A549 (cell line): Measurements from ENCODE around the gene RMI1. TPM values are rescaled to one million over a fixed set of nuclear protein-coding genes. Genes with fewer than 3 reads are reported as not detected.

Experiments
- ATAC-seq, 2 experiments: fragments of 200-7000 bp in 1 of 2; fragments of >200 bp in 1 of 2; cut with Nextera tagmentation in 1 of 2; cut with Tn5 transposase in 1 of 2; 3 replicates each; pipeline versions ENCODE4 v1.8.0 to v1.9.1; 2018 to 2020; ENCODE audit warnings: mild to moderate bottlenecking in 1 of 2, moderate library complexity in 1 of 2
- CTCF ChIA-PET: fragments of 300-600 bp; sonication (Branson Sonifier 250); formaldehyde crosslinking; extraction: SDS; loops from one replicate; lab custom pipeline; 2021; ENCODE audit warnings: antibody characterized with exemption, inconsistent platforms; lab: Yijun Ruan, JAX
- POLR2A ChIA-PET: fragments of 350-600 bp; formaldehyde crosslinking; extraction: SDS; loops from one replicate; lab custom pipeline; 2021; ENCODE audit warnings: antibody characterized with exemption, inconsistent platforms; lab: Yijun Ruan, JAX
- DNase-seq, 2 experiments: peaks; one replicate each; pipeline versions ENCODE4 v3.0.0 to v3.0.0-alpha.2; 2011 to 2016; ENCODE audit warnings: low read depth in 1 of 2, low spot score in 1 of 2
- FAIRE-seq: peaks from 2 replicates; lab custom pipeline; 2011; peaks lifted over from hg19 to GRCh38; lab: Jason Lieb, UNC
- H3K27ac ChIP-seq, 2 experiments: fragments of >200 bp; sonication (Bioruptor Twin); formaldehyde crosslinking; 3 replicates each; pipeline ENCODE4 v1.5.1; 2016 to 2017
- H3K4me1 ChIP-seq: fragments of >200 bp; sonication (Bioruptor Twin); formaldehyde crosslinking; 3 replicates; pipeline ENCODE4 v1.6.1; 2016
- H3K4me2 ChIP-seq: fragments of >200 bp; sonication (Bioruptor Twin); formaldehyde crosslinking; 3 replicates; pipeline ENCODE4 v1.6.1; 2016
- H3K4me3 ChIP-seq: fragments of >200 bp; sonication (Bioruptor Twin); formaldehyde crosslinking; 3 replicates; pipeline ENCODE4 v1.5.1; 2016
- H3K9me3 ChIP-seq: fragments of >200 bp; sonication (Bioruptor Twin); formaldehyde crosslinking; 3 replicates; pipeline ENCODE4 v1.6.1; 2016
- ATOH8 ChIP-seq: fragments of 250-450 bp; sonication (Bioruptor Pico); IDR thresholded peaks from 2 replicates; pipeline ENCODE4 v1.5.0; 2020; ENCODE audit warnings: low read depth, mild to moderate bottlenecking, moderate library complexity
- BHLHE40 ChIP-seq: IDR thresholded peaks from 2 replicates; pipeline ENCODE4 v1.6.1; 2012; ENCODE audit warnings: low read depth, low read length, inconsistent platforms
- CBX2 ChIP-seq: fragments of 200-600 bp; sonication (generic); IDR thresholded peaks from 2 replicates; pipeline ENCODE4 v1.6.1; 2016; ENCODE audit warnings: low read depth, mild to moderate bottlenecking, borderline replicate concordance
- CHD4 ChIP-seq: fragments of 200-600 bp; sonication (generic); IDR thresholded peaks from 2 replicates; pipeline ENCODE4 v1.6.1; 2016; ENCODE audit warnings: antibody characterized with exemption, mild to moderate bottlenecking, borderline replicate concordance
- EHF ChIP-seq: fragments of 250-450 bp; sonication (Bioruptor Pico); IDR thresholded peaks from 2 replicates; pipeline ENCODE4 v1.5.0; 2020; ENCODE audit warnings: mild to moderate bottlenecking
- ELK1 ChIP-seq: fragments of 150-350 bp; IDR thresholded peaks from 2 replicates; pipeline ENCODE4 v1.6.1; 2014; ENCODE audit warnings: low read depth, mild to moderate bottlenecking, low read length
- EP300 ChIP-seq, 2 experiments: fragments of >200 bp; sonication (Bioruptor Twin); formaldehyde crosslinking; IDR thresholded peaks; 2 replicates in 1 of 2; 3 replicates in 1 of 2; pipeline ENCODE4 v1.6.1; 2016 to 2017
- ESRRA ChIP-seq: fragments of 150-350 bp; IDR thresholded peaks from 2 replicates; pipeline ENCODE4 v1.6.1; 2014; ENCODE audit warnings: mild to moderate bottlenecking, low read length, borderline replicate concordance
- FOSB ChIP-seq: fragments of 250-450 bp; sonication (Bioruptor Pico); IDR thresholded peaks from 2 replicates; pipeline ENCODE4 v1.5.0; 2020; ENCODE audit warnings: mild to moderate bottlenecking, moderate library complexity
- FOSL2 ChIP-seq, 2 experiments: fragments of 450-650 bp in 1 of 2; fragments of >200 bp in 1 of 2; sonication (Bioruptor Twin) in 1 of 2; formaldehyde crosslinking; IDR thresholded peaks; 2 replicates each; pipeline versions ENCODE4 v1.5.0 to v1.6.1; 2016 to 2020; ENCODE audit warnings: mild to moderate bottlenecking in 1 of 2, moderate library complexity in 1 of 2
- FOXS1 ChIP-seq: fragments of 250-450 bp; sonication (Bioruptor Pico); IDR thresholded peaks from 2 replicates; pipeline ENCODE4 v1.5.0; 2020; ENCODE audit warnings: mild to moderate bottlenecking, moderate library complexity
- GATA3 ChIP-seq: IDR thresholded peaks from 2 replicates; pipeline ENCODE4 v1.6.1; 2012; ENCODE audit warnings: borderline replicate concordance
- HDAC2 ChIP-seq: fragments of 200-600 bp; sonication (generic); IDR thresholded peaks from 2 replicates; pipeline ENCODE4 v1.6.1; 2016
- HEYL ChIP-seq: fragments of 250-450 bp; sonication (Bioruptor Pico); IDR thresholded peaks from 2 replicates; pipeline ENCODE4 v1.8.0; 2021; ENCODE audit warnings: mild to moderate bottlenecking, moderate library complexity
- HMGXB4 ChIP-seq: fragments of 250-450 bp; sonication (Bioruptor Pico); IDR thresholded peaks from 2 replicates; pipeline ENCODE4 v1.5.0; 2021; ENCODE audit warnings: mild to moderate bottlenecking, moderate library complexity, borderline replicate concordance
- HOXA7 ChIP-seq: fragments of 250-450 bp; sonication (Bioruptor Pico); IDR thresholded peaks from 2 replicates; pipeline ENCODE4 v1.5.0; 2020; ENCODE audit warnings: mild to moderate bottlenecking, moderate library complexity
- HOXB5 ChIP-seq: fragments of 250-450 bp; sonication (Bioruptor Pico); IDR thresholded peaks from 2 replicates; pipeline ENCODE4 v1.5.0; 2020; ENCODE audit warnings: mild to moderate bottlenecking, moderate library complexity
- JUN ChIP-seq, 2 experiments: fragments of >200 bp; sonication (Bioruptor Twin); formaldehyde crosslinking; IDR thresholded peaks; 2 replicates in 1 of 2; 3 replicates in 1 of 2; pipeline ENCODE4 v1.6.1; 2016 to 2017
- PHF8 ChIP-seq: fragments of 200-600 bp; sonication (generic); IDR thresholded peaks from 2 replicates; pipeline ENCODE4 v1.6.1; 2016; ENCODE audit warnings: low read depth, mild to moderate bottlenecking, antibody characterized with exemption, moderate library complexity, borderline replicate concordance
- POLR2A ChIP-seq: IDR thresholded peaks from 2 replicates; pipeline ENCODE4 v1.6.1; 2012; ENCODE audit warnings: mild to moderate bottlenecking, low read length
- POLR2AphosphoS2 ChIP-seq: conservative IDR thresholded peaks from 2 replicates; pipeline ENCODE4 v1.6.1; 2012; ENCODE audit warnings: low read length, improper control_type of control experiment, inconsistent platforms
- REST ChIP-seq: fragments of 200-600 bp; sonication (generic); IDR thresholded peaks from 2 replicates; pipeline ENCODE4 v1.6.1; 2016; ENCODE audit warnings: antibody characterized with exemption, mild to moderate bottlenecking, moderate library complexity
- RFX5 ChIP-seq: fragments of 450-650 bp; IDR thresholded peaks from 2 replicates; pipeline ENCODE4 v1.7.1; 2014; ENCODE audit warnings: antibody characterized with exemption, mild to moderate bottlenecking, moderate library complexity
- RNF2 ChIP-seq: fragments of 200-600 bp; sonication (generic); IDR thresholded peaks from 2 replicates; pipeline ENCODE4 v1.6.1; 2016; ENCODE audit warnings: low read depth, mild to moderate bottlenecking, antibody characterized with exemption, moderate library complexity, borderline replicate concordance
- SMC3 ChIP-seq: fragments of >200 bp; sonication (Bioruptor Twin); formaldehyde crosslinking; IDR thresholded peaks from 3 replicates; pipeline ENCODE4 v1.6.1; 2018; ENCODE audit warnings: inconsistent platforms
- SREBF2 ChIP-seq: fragments of 450-650 bp; IDR thresholded peaks from 2 replicates; pipeline ENCODE4 v1.6.1; 2014; ENCODE audit warnings: mild to moderate bottlenecking, moderate library complexity
- TP53 ChIP-seq: fragments of 250-450 bp; sonication (Bioruptor Pico); IDR thresholded peaks from 2 replicates; pipeline ENCODE4 v1.5.0; 2021; ENCODE audit warnings: mild to moderate bottlenecking, moderate library complexity
- ZNF302 ChIP-seq: fragments of 250-450 bp; sonication (Bioruptor Pico); IDR thresholded peaks from 2 replicates; pipeline ENCODE4 v1.9.0; 2021; ENCODE audit warnings: inconsistent platforms, mild to moderate bottlenecking, moderate library complexity
- ZSCAN20 ChIP-seq: fragments of 250-450 bp; sonication (Bioruptor Pico); IDR thresholded peaks from 2 replicates; pipeline ENCODE4 v1.8.0; 2022; ENCODE audit warnings: mild to moderate bottlenecking, moderate library complexity
- WGBS: methylation state at CpG from one replicate; pipeline ENCODE4 v1.1.6; 2017; ENCODE audit errors: missing lambda C conversion rate; 5-methylcytosine and 5-hydroxymethylcytosine counted together
- polyA plus RNA-seq, 4 experiments: library from polyadenylated mRNA; depleted of rRNA in 3 of 4; stranded (reverse); fragments of >200 nt; fragmentation: RNase III in 1 of 4; extraction: RNeasy Plus Mini Kit Qiagen cat#74134 plus additional on column Dnase treatment in 1 of 4; gene quantifications; 2 replicates in 3 of 4; 3 replicates in 1 of 4; pipeline ENCODE4 v1.2.3, GENCODE V29; 2011 to 2017

The RMI1 gene
- polyA plus RNA-seq, 2 of the 4 experiments (the other 2 are of a cell fraction): 7.4 to 15.2 TPM

- H3K4me3 ChIP-seq: no peak overlapping the region
- H3K4me1 ChIP-seq: no peaks in the 10 kb centered on the region
- ATAC-seq (no peak), DNase-seq (no peak), FAIRE-seq (no peak)
- ChIA-PET CTCF (no interaction called here), POLR2A (no interaction called here)
- TF ChIP-seq HDAC2: no peak
- no peak for TF ChIP-seq ESRRA
- no peak for TF ChIP-seq FOXS1 (CRISPR knock-in tag)
- no peak for TF ChIP-seq GATA3
- no peak for TF ChIP-seq BHLHE40
- TF ChIP-seq TP53: no peak
- TF ChIP-seq POLR2AphosphoS2: no peak
- no peak for TF ChIP-seq EP300 (IDR thresholded peaks at IDR 0.05)
- no peak for TF ChIP-seq POLR2A
- TF ChIP-seq RNF2: no peak
- TF ChIP-seq PHF8: no peak
- TF ChIP-seq HEYL (CRISPR knock-in tag): no peak
- no peak for TF ChIP-seq CBX2
- TF ChIP-seq JUN (IDR thresholded peaks at IDR 0.05): no peak
- no peak overlapping the region for H3K4me2 ChIP-seq
- WGBS: 54% methylated on average over 2 of the region's 2 CpGs
- no peak overlapping the region for H3K27ac ChIP-seq
- no peaks in the 10 kb centered on the region for H3K9me3 ChIP-seq
Observed at GRCh38 chr9:83999141-83999918, 18.7 kb downstream of the RMI1 start.

GRCh38 chr9:84000186-84000585 is 19.6 kb downstream of the RMI1 start:
- TF ChIP-seq HOXB5 (CRISPR knock-in tag) (no peak), HDAC2 (no peak), SMC3 (no peak), CBX2 (no peak), FOSB (CRISPR knock-in tag) (no peak), FOSL2 (IDR thresholded peaks at IDR 0.05) (no peak), FOSL2 (CRISPR knock-in tag; IDR thresholded peaks at IDR 0.05) (no peak), EHF (CRISPR knock-in tag) (no peak), HOXA7 (CRISPR knock-in tag) (no peak), ATOH8 (CRISPR knock-in tag) (no peak), SREBF2 (no peak), ELK1 (no peak), ZNF302 (no peak), ZSCAN20 (CRISPR knock-in tag) (no peak), HMGXB4 (no peak), RFX5 (no peak), CHD4 (no peak), REST (no peak)
- H3K4me1 ChIP-seq: no peaks in the 10 kb centered on the region
- no peak for DNase-seq
- FAIRE-seq: no peak
- no peak for ATAC-seq
- POLR2A ChIA-PET: no interaction called here
- no peak overlapping the region for H3K4me3 ChIP-seq
- 90% methylated on average over 3 of the region's 3 CpGs for WGBS
- no peaks in the 10 kb centered on the region for H3K9me3 ChIP-seq
- no peak overlapping the region for H3K4me2 ChIP-seq
- CTCF ChIA-PET: no interaction called here
- no peak overlapping the region for H3K27ac ChIP-seq
